ENCODE results near the gene BCL2. TPM values are rescaled to one million over a fixed set of nuclear protein-coding genes. Genes with fewer than 3 reads are reported as not detected.
A peak's percentile ranks its signal among the peaks of the same experiment; 100 is the strongest.

The BCL2 gene
- total RNA-seq, 2 experiments from 2014 or later, result 102 to 109 TPM

GRCh38 chr18:63158012-63158631 lies 161.4 kb downstream of the BCL2 start:
- no peak for DNase-seq
- Mint-ChIP-seq H3K36me3 (ENCODE audit: low read depth) (peaks cover 46% of the 10 kb centered on the region), H3K27me3 (no peaks in the 10 kb centered on the region), H3K9me3 (no peaks in the 10 kb centered on the region), H3K4me1 (peaks cover 100% of the 10 kb centered on the region), H3K4me3 (peak overlapping the region; percentile 76), H3K27ac (peak overlapping the region; percentile 95)
- POLR2A ChIA-PET, result interaction anchor here (0.7 to 6.4 kb wide), 10 partner anchors 17 to 161 kb away, joined by 3 to 62 read pairs (median 8); partner anchors contain the start of gene BCL2
- CTCF ChIA-PET, result interaction anchor here (1.1 to 2.0 kb wide), 10 partner anchors 9 to 264 kb away, joined by 3 to 13 read pairs (median 3); partner anchors contain the start of gene VPS4B

GRCh38 chr18:63157293-63158011 lies 162.1 kb downstream of the BCL2 start:
- H3K4me3 Mint-ChIP-seq, result peak overlapping the region; percentile 76
- no peaks in the 10 kb centered on the region for H3K27me3 Mint-ChIP-seq
- ChIA-PET POLR2A (interaction anchor here (0.7 to 6.7 kb wide), 12 partner anchors 17 to 162 kb away, joined by 3 to 62 read pairs (median 9); partner anchors contain the start of gene BCL2), CTCF (interaction anchor here (0.9 to 2.0 kb wide), 10 partner anchors 8 to 264 kb away, joined by 3 to 13 read pairs (median 3); partner anchors contain the start of gene VPS4B)
- H3K9me3 Mint-ChIP-seq, result no peaks in the 10 kb centered on the region
- peaks cover 49% of the 10 kb centered on the region for H3K36me3 Mint-ChIP-seq (ENCODE audit: low read depth)
- peak overlapping the region; percentile 95 for H3K27ac Mint-ChIP-seq
- DNase-seq, result no peak
- peaks cover 100% of the 10 kb centered on the region for H3K4me1 Mint-ChIP-seq

- H3K4me3 Mint-ChIP-seq, result peak overlapping the region; percentile 76
- no peaks in the 10 kb centered on the region for H3K27me3 Mint-ChIP-seq
- H3K4me1 Mint-ChIP-seq, result peaks cover 99% of the 10 kb centered on the region
- DNase-seq, result no peak
- ChIA-PET POLR2A (interaction anchor here (0.7 to 6.9 kb wide), 11 partner anchors 15 to 210 kb away, joined by 3 to 62 read pairs (median 8); partner anchors contain the start of gene BCL2), CTCF (interaction anchor here (0.6 to 6.5 kb wide), 16 partner anchors 8 to 166 kb away, joined by 3 to 51 read pairs (median 4); partner anchors contain the start of gene BCL2)
- peak overlapping the region; percentile 95 for H3K27ac Mint-ChIP-seq
- peaks cover 50% of the 10 kb centered on the region for H3K36me3 Mint-ChIP-seq (ENCODE audit: low read depth)
- H3K9me3 Mint-ChIP-seq, result no peaks in the 10 kb centered on the region
These were observed 163.4 kb downstream of the BCL2 start for GRCh38 chr18:63155910-63156773.

DNA sequence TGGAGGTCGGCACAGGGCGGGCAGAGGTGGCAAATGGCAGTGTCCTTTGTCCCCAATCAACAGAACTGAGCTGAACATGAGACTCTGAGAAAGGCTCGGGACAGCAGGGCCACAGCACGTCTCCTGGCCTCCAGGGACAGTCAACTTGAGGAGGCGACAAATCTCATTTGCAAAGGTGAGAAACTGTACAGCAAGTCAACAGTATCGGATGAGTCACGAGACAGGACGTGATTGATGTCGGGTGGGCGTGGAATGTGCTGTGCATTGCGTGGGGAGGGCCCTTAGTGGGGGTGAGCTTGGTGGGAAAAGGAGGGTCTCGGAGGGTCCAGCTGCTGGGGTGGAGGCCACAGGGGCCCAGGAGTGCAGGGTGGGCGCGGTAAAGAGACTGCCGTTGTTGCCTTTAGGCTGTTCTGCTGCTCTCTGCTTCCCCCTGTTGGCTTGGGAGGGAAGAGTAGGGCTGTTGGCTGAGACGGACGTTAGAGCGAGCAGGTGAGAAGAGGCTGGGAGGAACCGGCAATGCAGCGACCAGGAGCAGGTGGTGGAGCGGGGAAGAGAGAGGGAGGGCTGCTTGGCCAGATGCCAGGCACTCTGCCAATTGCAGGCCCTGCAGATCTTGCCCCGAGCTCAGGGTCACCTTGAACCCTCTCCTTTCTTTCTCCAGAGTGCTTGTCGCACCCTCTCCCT lies 164.3 kb downstream of the BCL2 start:
- Mint-ChIP-seq H3K4me3 (peak overlapping the region; percentile 76), H3K4me1 (peaks cover 97% of the 10 kb centered on the region), H3K27ac (peak overlapping the region; percentile 95), H3K36me3 (ENCODE audit: low read depth) (peaks cover 49% of the 10 kb centered on the region), H3K9me3 (no peaks in the 10 kb centered on the region), H3K27me3 (no peaks in the 10 kb centered on the region)
- ChIA-PET CTCF (interaction anchor here (0.6 to 6.5 kb wide), 19 partner anchors 9 to 252 kb away, joined by 3 to 51 read pairs (median 4); partner anchors contain the start of gene BCL2), POLR2A (interaction anchor here (0.7 to 6.9 kb wide), 15 partner anchors 10 to 210 kb away, joined by 3 to 62 read pairs (median 3); partner anchors contain the start of gene BCL2)
- DNase-seq, result peak; percentile 77

GRCh38 chr18:63154350-63155152 lies 165.0 kb downstream of the BCL2 start:
- Mint-ChIP-seq H3K36me3 (ENCODE audit: low read depth) (peaks cover 49% of the 10 kb centered on the region), H3K4me3 (peak overlapping the region; percentile 76), H3K27ac (peak overlapping the region; percentile 95), H3K4me1 (peaks cover 90% of the 10 kb centered on the region), H3K9me3 (no peaks in the 10 kb centered on the region), H3K27me3 (no peaks in the 10 kb centered on the region)
- CTCF ChIA-PET, result interaction anchor here (0.8 to 6.5 kb wide), 22 partner anchors 10 to 253 kb away, joined by 3 to 51 read pairs (median 4); partner anchors contain the start of gene BCL2
- POLR2A ChIA-PET, result interaction anchor here (0.6 to 6.9 kb wide), 18 partner anchors 7 to 255 kb away, joined by 3 to 62 read pairs (median 4); partner anchors contain the start of gene BCL2
- no peak for DNase-seq

- DNase-seq, result peak; percentile 35
- H3K9me3 Mint-ChIP-seq, result no peaks in the 10 kb centered on the region
- peaks cover 75% of the 10 kb centered on the region for H3K4me1 Mint-ChIP-seq
- peak overlapping the region; percentile 79 for H3K27ac Mint-ChIP-seq
- H3K4me3 Mint-ChIP-seq, result peak overlapping the region; percentile 47
- no peaks in the 10 kb centered on the region for H3K27me3 Mint-ChIP-seq
- H3K36me3 Mint-ChIP-seq (ENCODE audit: low read depth), result peaks cover 56% of the 10 kb centered on the region
- ChIA-PET CTCF (interaction anchor here (0.6 to 6.5 kb wide), 10 partner anchors 9 to 171 kb away, joined by 3 to 51 read pairs (median 6); partner anchors contain the start of gene BCL2), POLR2A (interaction anchor here (0.6 to 6.9 kb wide), 10 partner anchors 9 to 269 kb away, joined by 3 to 54 read pairs (median 5); partner anchors contain the start of genes BCL2 and VPS4B)
These were observed 166.8 kb downstream of the BCL2 start for GRCh38 chr18:63152791-63153190.

DNA sequence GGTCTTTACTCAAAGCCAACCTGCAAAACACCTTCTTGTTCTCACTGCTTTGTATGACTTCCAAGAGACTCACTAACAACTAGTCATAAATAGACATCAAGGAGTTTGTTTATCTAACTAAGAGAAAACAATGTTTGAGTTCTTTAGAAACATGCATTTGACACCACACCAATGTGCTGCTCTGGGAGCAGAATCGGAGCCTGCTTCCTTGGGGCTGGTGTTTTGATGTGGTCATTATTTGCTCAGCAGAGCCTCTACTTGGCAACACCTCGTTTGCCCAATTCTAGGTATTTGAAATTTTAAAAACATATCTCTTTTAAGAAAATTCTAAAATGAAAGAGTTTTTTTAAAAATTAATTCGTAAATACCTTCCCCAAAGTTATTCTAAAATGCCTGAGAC lies 167.5 kb downstream of the BCL2 start:
- Mint-ChIP-seq H3K4me3 (peak overlapping the region; percentile 47), H3K4me1 (peaks cover 69% of the 10 kb centered on the region), H3K27me3 (no peaks in the 10 kb centered on the region), H3K9me3 (no peaks in the 10 kb centered on the region), H3K36me3 (ENCODE audit: low read depth) (peaks cover 60% of the 10 kb centered on the region), H3K27ac (peak overlapping the region; percentile 79)
- ChIA-PET CTCF (interaction anchor here (0.6 to 6.5 kb wide), 7 partner anchors 9 to 171 kb away, joined by 3 to 51 read pairs (median 9); partner anchors contain the start of gene BCL2), POLR2A (interaction anchor here (0.6 to 6.9 kb wide), 10 partner anchors 10 to 270 kb away, joined by 3 to 54 read pairs (median 5); partner anchors contain the start of genes BCL2 and VPS4B)
- no peak for DNase-seq

- POLR2A ChIA-PET, result interaction anchor here (1.2 to 6.9 kb wide), 5 partner anchors 10 to 215 kb away, joined by 4 to 54 read pairs (median 21); partner anchors contain the start of gene BCL2
- peak overlapping the region; percentile 34 for H3K27ac Mint-ChIP-seq
- no peaks in the 10 kb centered on the region for H3K9me3 Mint-ChIP-seq
- no peak for DNase-seq
- no peaks in the 10 kb centered on the region for H3K27me3 Mint-ChIP-seq
- H3K36me3 Mint-ChIP-seq (ENCODE audit: low read depth), result peaks cover 62% of the 10 kb centered on the region
- H3K4me1 Mint-ChIP-seq, result peaks cover 63% of the 10 kb centered on the region
- no peak overlapping the region for H3K4me3 Mint-ChIP-seq
- CTCF ChIA-PET, result interaction anchor here (0.6 to 6.5 kb wide), 5 partner anchors 12 to 172 kb away, joined by 3 to 51 read pairs (median 9); partner anchors contain the start of gene BCL2
These were observed 168.0 kb downstream of the BCL2 start for GRCh38 chr18:63151539-63151938.

GRCh38 chr18:63150942-63151421 lies 168.6 kb downstream of the BCL2 start:
- H3K27ac Mint-ChIP-seq, result peak overlapping the region; percentile 40
- ChIA-PET POLR2A (interaction anchor here (4.0 to 6.9 kb wide), 3 partner anchors 10 to 167 kb away, joined by 21 to 54 read pairs (median 50); partner anchors contain the start of gene BCL2), CTCF (interaction anchor here (0.9 to 6.5 kb wide), 3 partner anchors 12 to 167 kb away, joined by 3 to 51 read pairs (median 18); partner anchors contain the start of gene BCL2)
- no peaks in the 10 kb centered on the region for H3K9me3 Mint-ChIP-seq
- no peaks in the 10 kb centered on the region for H3K27me3 Mint-ChIP-seq
- peaks cover 63% of the 10 kb centered on the region for H3K36me3 Mint-ChIP-seq (ENCODE audit: low read depth)
- no peak for DNase-seq
- H3K4me1 Mint-ChIP-seq, result peaks cover 58% of the 10 kb centered on the region
- H3K4me3 Mint-ChIP-seq, result no peak overlapping the region

- Mint-ChIP-seq H3K9me3 (no peaks in the 10 kb centered on the region), H3K4me1 (peaks cover 53% of the 10 kb centered on the region), H3K36me3 (ENCODE audit: low read depth) (peaks cover 67% of the 10 kb centered on the region), H3K4me3 (no peak overlapping the region), H3K27ac (no peak overlapping the region), H3K27me3 (no peaks in the 10 kb centered on the region)
- ChIA-PET CTCF (interaction anchor here (0.9 to 6.5 kb wide), 2 partner anchors 54 to 168 kb away, joined by 3 to 51 read pairs; partner anchors contain the start of gene BCL2), POLR2A (interaction anchor here (4.0 to 6.9 kb wide), 2 partner anchors 9 to 11 kb away, joined by 21 to 50 read pairs; no protein-coding TSS in a partner anchor)
- DNase-seq, result no peak
These were observed 169.2 kb downstream of the BCL2 start for GRCh38 chr18:63150326-63150725.

Data from activated CD4-positive, alpha-beta memory T cell treated with anti-CD3 and anti-CD28 coated beads, Interleukin-2, amount 10 ng/mL, durations not matched to agents 7 days and 5 days (primary cell).